Dermis blood vessel endothelial cell (primary cell): Measurements from ENCODE around the gene POU2F2. TPM values are rescaled to one million over a fixed set of nuclear protein-coding genes. Genes with fewer than 3 reads are reported as not detected.
A peak's percentile ranks its signal among the peaks of the same experiment; 100 is the strongest.

ENCODE experiments used
- DNase-seq: peaks from one replicate; pipeline ENCODE4 v3.0.0; 2010
- total RNA-seq: library from RNA; depleted of rRNA; stranded (reverse); fragments of >200 nt; gene quantifications from 2 replicates; pipeline ENCODE4 v1.2.3, GENCODE V29; 2014

POU2F2 gene
- total RNA-seq, 1 donor from 2014 or later: 0.17 TPM

GRCh38 chr19:42154471-42155323, 22.5 kb upstream of the POU2F2 start:
- DNase-seq: no peak

GRCh38 chr19:42153672-42154433, 21.6 kb upstream of the POU2F2 start:
- no peak for DNase-seq

- DNase-seq: no peak
These were observed 20.8 kb upstream of the POU2F2 start for GRCh38 chr19:42152910-42153671.

- DNase-seq: no peak
These were observed 19.8 kb upstream of the POU2F2 start for GRCh38 chr19:42151782-42152684.

GRCh38 chr19:42150911-42151361, 18.7 kb upstream of the POU2F2 start:
- no peak for DNase-seq

- no peak for DNase-seq
These were observed 18.1 kb upstream of the POU2F2 start for GRCh38 chr19:42150364-42150763.

GRCh38 chr19:42149447-42150202, 17.4 kb upstream of the POU2F2 start:
- no peak for DNase-seq

- no peak for DNase-seq
These were observed 16.0 kb upstream of the POU2F2 start for GRCh38 chr19:42148266-42148665.

GRCh38 chr19:42143341-42144234, 11.3 kb upstream of the POU2F2 start:
- peak; percentile 64 for DNase-seq

- peak; percentile 82 for DNase-seq
These were observed 8.0 kb upstream of the POU2F2 start for GRCh38 chr19:42140125-42140754.

- DNase-seq: no peak
These were observed 2.4 kb upstream of the POU2F2 start for GRCh38 chr19:42134535-42135070.

GRCh38 chr19:42132851-42133528, 744 bp upstream of the POU2F2 start:
- peak; percentile 68 for DNase-seq

GRCh38 chr19:42131149-42132029, 857 bp downstream of the POU2F2 start:
- DNase-seq: no peak

- no peak for DNase-seq
These were observed 2.0 kb downstream of the POU2F2 start for GRCh38 chr19:42130254-42130573.

- DNase-seq: no peak
These were observed 2.6 kb downstream of the POU2F2 start for GRCh38 chr19:42129399-42130253.

GRCh38 chr19:42126574-42126973, 5.7 kb downstream of the POU2F2 start:
- no peak for DNase-seq

GRCh38 chr19:42125536-42125935, 6.7 kb downstream of the POU2F2 start:
- no peak for DNase-seq
